Raji (cell line): ENCODE measurements around the gene FUT8.

Experiments
- POLR2A ChIP-seq: IDR thresholded peaks from 2 replicates; pipeline ENCODE4 v1.6.1; 2011; ENCODE audit warnings: low read depth, low read length, control low read depth; ENCODE audit not compliant: insufficient read depth

FUT8 gene

GRCh38 chr14:65790172-65790815 lies 377.8 kb downstream of the FUT8 start:
- no peak for TF ChIP-seq POLR2A

- TF ChIP-seq POLR2A, result no peak
These were observed 378.9 kb downstream of the FUT8 start for GRCh38 chr14:65791191-65791981.

GRCh38 chr14:65792208-65792905 lies 379.8 kb downstream of the FUT8 start:
- no peak for TF ChIP-seq POLR2A
